Stimulated activated CD4-positive, alpha-beta T cell treated with anti-CD3 and anti-CD28 coated beads, TNF-alpha, amount 100 ng/mL, for 24 hours (primary cell): Measurements from ENCODE around the gene ALX4.

Experiments used
- DNase-seq, 3 experiments: peaks; one replicate each; pipeline ENCODE4 v3.0.0-alpha.2; 2020; ENCODE audit warnings: low read depth in 3 of 3

The ALX4 gene

DNA sequence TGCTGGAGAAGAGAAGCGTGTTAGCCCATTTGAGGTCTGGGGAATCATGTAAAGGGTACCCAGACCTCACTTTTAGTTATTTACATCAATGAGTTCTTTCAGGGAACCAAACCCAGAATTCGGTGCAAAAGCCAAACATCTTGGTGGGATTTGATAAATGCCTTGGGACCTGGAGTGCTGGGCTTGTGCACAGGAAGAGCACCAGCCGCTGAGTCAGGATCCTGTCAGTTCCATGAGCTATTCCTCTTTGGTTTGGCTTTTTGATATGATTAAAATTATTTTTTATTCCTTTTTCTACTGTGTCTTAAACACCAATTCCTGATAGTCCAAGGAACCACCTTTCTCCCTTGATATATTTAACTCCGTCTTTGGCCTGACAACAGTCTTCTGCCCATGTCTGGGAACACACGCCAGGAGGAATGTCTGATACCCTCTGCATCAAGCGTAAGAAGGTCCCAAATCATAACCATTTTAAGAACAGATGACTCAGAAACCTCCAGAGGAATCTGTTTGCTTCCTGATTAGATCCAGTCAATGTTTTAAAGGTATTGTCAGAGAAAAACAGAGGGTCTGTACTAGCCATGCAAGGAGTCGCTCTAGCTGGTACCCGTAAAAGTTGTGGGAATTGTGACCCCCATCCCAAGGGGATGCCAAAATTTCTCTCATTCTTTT, 65.2 kb downstream of the ALX4 start:
- DNase-seq, result no peak

DNA sequence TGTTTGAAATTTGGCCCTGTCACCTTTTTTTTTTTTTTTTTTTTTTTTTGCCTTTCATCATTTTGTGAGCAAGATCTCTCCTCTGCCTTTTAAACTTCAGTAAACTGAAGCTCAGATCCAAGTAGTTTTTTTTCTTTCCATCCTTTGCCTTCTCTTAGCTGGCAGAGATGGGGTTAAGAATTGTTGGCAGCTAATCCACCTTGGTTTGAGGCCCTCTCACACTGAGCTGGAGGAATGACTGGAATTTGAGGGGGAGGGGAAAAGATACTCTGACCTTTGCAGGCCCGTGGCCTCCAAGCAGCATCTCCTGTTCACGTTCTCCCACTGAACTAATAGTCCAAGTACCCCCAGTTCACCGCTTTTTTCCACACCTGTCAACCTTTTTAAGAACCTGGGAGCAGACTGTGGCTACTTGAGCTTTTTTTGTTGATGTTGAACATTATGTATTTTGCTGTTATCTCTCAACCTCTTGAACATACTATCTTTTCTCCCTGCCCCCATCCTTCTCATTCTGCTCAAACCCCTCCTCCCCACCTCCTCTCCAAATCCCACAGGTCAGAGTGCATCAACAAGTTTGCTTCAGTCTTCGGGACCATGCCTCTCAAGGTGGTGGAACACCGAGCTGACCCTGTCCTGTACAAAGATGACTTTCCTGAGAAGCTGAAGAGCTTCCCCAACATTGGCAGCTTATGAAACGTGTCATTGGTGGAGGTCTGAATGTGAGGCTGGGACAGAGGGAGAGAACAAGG, 66.2 kb downstream of the ALX4 start:
- no peak for DNase-seq

DNA sequence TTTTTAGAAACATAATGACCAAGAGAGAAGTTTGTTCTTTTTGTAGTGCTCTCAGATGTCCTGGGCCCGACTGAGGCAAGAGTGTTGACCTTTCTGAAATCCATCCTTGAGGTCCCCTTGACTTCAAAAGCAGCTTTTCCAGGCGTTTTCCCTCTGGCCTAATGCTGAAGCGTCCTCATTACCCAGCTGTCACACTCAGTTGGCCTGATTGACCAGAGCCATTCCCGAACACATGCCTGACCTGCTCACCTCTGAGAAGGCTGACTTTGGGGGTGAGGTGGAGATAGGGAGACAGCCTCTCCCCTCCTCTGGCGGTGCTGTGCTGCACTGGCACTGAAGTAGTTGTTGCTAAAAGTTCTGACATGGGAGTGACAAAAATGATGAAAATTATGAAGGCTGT, 66.9 kb downstream of the ALX4 start:
- DNase-seq, result no peak

DNA sequence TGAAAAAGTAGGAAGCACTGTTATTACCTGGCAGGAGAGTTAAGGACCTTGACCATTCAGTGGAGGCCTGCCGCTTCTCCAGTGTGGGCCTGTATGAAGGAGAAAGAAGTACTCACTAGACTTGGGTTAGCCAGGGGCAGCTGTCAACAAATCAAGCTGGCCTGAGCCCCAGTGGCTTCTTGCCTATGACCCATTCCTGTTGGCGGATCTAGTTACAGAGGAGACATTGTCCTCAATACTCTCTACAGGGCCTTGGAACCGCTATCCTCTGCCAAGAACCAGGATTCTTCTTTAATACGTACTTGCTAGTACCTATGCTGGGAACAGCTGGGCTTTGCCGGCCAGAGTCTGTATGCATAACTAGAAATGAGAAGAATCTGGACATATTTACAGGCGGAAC, 68.1 kb downstream of the ALX4 start:
- no peak for DNase-seq

DNA sequence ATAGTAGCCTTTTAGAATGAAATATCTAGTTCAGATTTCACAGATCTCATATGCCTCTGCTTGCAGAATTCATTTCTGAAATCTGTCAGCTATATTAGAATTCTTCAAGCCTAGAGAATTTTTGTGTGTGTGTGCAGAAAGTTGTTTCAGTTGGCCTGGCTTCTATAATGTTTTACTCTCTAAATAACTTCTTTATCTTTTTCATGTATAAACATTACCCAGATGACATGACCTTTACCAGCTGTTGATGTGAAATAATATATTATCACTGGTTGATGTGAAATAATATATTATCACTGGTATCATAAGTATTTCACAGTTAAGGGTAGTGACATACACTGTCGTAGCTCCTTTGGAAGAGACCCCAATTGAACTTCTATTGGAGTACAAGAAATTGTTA, 72.8 kb downstream of the ALX4 start:
- no peak for DNase-seq

DNA sequence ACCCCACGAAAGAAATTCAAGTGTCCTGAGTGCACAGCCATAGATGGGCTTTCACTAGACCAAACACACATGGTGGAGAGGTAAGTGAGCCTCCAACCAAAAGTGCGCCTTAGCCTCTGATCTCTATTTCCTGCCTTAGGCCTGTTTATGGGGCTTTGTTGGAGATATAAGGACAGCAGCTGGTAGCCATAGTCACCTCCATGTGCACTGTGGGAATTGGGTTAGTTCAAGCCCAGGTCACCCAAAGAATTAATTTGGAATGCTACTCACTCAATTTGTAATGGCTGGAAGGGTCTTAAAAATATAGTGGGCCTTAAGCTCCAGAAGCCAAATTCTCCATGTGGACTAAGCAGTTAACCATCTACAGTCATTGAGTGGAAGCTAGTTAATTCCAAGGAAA, 73.6 kb downstream of the ALX4 start:
- no peak for DNase-seq

DNA sequence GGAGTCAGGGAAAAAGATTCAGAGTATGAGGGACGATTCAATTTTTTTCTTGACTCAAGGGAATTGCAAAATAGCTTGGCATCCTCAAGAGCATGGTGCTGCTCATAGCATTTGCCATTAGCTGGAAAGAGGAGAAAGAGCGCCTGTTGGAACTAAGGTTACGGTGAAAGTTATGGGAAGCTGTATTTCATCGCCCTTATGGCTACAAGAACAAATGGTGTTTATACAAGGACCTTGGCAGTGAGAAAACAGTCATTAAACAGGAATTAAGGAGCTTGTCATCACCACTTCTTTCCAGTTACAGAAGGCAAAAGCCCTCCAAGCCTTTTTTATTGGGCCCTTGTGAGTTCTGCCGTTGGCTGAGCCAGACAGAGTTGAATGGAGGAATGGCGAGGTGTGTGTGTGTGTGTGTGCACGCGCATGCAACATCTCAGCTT, 74.2 kb downstream of the ALX4 start:
- DNase-seq, result no peak

DNA sequence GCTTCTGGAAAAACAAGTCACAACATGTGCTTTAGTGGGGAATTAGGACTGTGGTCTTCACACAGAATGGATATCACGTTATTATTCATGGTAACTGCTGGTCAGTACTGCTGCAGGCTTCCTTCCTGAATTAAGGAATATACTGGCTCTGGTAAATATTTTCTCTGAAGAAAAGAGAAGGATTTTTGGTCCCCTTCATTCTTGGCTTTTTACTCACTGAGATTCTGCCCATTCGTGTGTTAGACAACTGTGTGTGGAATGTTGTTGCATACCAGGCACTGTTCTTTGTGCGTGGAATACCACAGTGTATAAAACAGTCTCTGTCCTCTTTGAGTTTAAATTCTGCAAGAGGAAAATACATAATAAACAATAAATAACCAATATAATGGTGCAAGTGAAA, 80.3 kb downstream of the ALX4 start:
- DNase-seq, result no peak

DNA sequence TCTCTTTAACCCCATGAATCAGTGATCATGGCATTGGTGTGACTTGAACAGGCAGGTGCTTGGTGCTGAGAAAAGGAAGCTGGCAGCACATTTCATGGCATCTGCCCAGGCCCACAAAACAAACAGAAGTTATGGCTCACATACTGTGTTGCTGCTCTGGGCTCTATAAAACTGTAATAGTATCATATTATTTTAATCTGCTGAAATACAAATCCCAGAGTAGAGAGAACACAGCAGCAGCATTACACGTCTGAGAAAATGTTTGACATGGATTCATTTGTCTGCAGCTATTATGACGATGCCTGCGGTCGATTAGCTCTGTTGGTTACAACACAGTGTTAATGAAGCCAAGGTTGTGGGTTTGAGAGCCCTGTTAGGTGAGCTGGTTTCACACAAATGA, 80.8 kb downstream of the ALX4 start:
- no peak for DNase-seq

DNA sequence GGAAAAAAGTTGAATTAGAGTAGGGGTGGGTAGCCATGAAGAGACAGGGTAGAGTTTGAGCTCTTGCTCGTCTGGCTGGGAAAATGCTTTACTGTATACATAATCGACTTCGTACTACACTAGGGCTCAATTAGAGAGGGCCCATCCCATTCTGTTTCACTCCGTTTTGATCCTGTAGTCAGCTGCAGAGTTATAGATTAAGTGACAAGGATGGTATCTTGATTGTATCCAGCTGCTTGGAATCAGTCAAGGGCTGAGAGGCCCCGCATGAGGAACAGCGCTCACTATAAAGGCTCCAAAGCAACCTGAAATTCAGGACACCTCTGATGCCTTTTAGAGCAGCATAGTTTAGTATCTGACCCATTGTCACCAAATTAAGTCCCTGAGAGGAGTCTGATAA, 81.6 kb downstream of the ALX4 start:
- DNase-seq, result no peak

DNA sequence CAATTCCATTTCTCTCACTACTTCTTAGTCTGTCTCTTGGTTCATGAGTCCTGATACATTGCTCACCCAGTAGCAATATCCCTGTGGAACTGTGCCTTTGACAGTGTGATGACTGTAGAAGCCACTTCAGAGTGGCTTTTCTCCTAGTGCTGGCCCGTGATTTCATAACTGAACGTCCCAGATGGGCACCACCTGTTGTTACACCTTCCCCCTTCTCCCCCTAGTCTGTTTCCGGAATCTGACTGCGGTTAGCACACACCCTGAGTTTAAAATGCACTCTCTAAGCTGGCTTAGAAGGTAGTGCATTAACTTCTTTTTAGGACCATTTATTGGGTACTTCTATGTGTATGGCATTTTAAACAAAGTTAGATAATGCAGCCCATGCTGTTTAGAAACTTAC, 83.0 kb downstream of the ALX4 start:
- DNase-seq, result no peak

DNA sequence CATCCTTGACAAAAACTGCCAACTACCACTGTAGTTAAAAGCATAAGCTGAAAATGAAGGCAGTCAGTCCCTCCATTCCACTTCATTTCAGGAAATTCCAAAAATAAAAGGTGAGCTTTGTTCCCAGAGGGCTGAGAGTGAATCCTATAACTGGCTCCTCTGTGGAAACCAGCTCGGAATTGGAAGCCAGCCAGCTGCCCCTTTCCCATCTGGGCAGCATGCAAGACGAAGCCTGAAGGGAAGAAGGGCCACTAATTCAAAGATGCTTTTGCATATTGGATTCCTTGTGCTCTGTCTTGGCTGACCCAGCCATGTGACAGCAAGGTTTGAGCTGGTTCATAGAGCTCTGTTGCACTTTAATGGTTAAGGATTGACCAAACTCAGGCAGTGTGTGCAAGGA, 83.4 kb downstream of the ALX4 start:
- DNase-seq, result no peak

DNA sequence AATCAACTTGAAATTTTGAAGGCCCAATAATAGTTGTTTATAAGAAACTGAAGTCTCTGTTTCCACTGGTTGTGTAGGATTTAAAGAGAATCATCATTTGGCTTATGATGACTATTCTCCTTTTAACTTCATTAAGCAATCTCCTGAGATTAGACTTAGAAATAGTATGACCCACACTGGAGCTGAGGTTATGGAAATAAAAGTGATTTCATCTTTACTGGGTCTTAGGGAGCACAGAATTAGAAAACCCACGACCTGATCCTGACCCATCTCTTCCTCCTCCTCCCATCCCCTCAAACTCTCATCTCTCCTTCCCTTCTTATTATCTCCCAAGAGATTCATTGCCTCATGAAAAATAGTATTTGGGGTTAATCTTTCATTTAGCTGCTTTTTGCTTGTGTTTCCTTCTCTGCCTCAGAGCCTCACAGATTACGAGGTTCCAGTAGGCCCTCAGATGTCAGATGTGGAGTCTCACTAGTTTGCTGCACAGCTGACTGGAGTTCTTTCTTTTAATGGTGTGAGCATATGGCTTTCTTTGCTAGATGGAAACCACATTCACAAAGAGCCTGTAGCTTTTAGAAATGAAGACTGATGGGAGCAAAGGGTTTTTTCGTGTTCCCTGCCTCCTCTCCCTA, 85.0 kb downstream of the ALX4 start:
- no peak for DNase-seq

DNA sequence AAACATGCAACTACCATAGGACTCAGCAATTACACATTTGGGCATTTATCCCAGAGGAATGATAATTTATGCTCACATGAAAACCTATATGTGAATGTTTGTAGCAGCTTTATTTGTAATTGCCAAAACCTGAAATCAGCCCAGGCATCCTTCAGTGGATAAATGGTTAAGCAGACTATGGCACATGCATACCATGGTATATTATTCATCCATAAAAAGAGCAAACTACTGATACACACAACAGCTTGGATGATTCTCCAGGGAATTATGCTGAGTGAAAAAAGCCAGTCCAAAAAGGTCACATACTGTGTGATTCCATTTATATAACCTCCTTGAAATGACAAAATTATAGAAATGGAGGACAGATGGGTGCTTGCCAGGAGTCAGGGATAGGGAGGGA, 86.7 kb downstream of the ALX4 start:
- no peak for DNase-seq

DNA sequence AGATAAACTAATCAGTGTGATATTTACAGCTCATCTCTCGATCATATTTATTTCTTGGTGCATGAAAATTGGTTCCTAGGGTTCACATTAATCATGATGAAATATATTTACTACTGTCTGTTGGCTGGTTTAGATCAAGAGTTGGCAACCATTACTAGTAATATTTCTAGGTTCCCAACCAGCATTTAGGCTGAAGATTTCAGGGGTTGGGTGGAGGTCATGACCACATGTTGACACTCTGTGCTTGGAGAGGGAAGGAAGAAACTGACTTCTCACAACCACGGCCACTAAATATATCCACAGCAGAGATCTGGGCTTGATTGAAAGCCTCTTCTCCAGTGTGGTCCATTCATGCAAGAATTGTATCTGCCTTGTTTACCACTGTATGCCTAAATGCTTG, 87.9 kb downstream of the ALX4 start:
- no peak for DNase-seq

DNA sequence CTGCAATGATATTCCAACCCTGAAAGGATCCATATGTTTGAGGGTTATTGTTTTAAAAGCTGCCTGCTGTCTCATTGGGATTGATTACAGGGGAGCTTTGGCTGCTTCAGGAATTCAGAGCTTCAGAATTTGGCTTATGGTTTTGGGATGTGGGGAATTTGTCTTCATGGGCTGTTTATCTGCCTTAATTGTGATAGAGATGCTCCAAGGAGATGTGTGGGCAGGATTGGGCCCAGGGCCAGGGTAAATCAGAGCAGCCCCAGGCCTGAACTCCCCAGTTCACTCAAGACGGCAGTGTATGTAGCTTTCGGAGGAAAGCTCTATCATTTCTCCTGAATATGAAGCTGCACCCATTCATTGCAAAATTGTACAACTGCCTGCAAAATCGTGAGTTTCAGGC, 88.5 kb downstream of the ALX4 start:
- DNase-seq, result no peak

DNA sequence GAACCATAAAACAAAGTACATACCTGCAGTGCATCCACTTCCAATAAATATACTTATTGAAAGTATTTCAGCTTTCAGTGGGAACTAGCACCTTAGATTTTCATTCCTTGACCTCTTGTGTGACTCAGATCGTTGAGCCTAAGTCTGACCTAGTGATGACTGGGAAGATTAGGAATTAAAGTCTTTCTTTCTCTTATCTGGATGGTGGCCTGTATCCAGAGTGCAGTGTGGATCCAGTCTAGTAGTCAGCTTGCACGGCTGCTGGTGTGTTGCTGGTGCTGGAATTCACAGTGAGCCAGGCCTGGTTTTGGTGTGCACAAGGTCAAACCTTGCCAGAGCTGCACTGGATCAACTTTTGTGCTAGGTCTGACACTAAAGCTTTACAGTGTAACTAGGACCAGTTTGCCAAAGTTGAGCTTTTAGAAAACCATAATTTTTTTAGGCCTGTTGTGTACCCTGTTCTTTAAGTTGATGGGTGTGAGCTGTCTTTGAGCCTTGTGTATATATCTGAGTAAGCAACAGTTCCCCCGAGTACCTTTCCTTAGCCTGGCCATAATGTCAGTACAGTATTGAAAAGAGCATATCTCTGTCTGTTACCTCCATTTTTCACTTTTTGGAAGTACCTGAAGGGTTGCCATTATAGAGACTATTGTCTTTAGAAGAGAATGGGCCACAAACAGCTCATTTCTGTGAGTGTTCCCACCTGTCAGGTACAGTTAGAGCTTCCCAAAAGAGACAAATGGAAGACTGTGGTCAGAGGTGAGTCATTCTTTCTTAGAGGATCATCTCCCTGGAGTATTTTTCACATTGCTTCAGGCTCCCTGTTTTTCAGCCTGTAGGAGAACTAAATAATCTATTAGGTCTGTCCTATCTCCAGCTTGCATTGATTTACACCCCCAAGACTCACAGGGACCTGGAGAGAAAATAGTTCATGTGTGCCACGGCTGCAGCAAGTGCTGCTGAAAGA, 89.8 kb downstream of the ALX4 start:
- no peak for DNase-seq

DNA sequence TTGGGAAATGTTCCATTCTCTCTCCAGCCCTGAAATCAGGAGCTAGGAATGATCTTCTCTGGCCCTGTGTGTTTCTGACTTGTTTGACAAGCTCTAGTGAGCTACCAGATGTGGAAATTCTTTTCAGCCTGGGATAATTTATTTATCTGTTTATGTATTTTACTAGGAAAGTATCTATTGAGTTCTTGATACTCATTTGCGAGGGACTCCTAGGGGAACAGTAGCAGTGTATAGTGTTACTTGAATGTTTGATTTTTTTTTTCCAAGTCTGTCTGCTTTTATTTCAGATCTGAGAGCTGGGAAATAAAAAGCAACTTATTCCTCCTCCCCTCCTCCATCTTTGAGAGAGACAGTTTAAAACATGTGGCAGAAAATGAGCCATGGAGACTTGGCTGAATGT, 92.5 kb downstream of the ALX4 start:
- no peak for DNase-seq

DNA sequence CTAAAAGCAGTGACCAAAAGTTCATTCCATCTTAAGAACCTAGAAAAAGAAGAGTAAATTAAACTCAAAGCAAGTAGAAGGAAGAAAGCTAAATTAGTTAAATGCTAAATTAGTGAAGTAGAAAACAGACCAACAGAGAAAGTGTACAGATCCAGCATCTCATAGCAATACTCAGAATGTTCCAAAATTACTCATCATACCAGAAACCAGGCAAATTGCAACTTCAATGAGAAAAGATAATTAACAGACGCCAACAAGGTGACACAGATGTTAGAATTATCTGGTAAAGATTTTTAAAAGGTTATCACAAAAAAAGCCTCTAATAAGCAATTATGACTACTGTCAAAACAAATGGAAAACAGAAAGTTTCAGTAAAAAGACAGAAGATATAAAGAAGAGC, 96.8 kb downstream of the ALX4 start:
- no peak for DNase-seq

DNA sequence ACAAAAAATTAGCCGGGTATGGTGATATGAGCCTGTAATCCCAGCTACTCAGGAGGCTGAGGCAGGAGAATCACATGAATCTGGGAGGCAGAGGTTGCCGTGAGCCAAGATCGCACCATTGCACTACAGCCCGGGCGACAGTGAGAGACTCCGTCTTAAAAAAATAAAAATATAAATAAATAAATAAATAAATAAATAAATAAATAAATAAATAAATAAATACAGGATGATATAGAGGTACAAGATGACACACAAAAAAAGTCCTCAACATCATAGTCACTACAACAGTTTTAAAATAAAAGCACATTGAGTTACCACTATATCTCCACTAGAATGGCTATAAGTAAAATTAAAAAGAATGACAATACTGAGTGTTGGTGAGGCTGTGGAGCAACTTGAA, 97.8 kb downstream of the ALX4 start:
- DNase-seq, result no peak
